ENCODE data around the gene CSRP3.

Gene CSRP3

GRCh38 chr11:19218786-19219460 is 17.1 kb upstream of the CSRP3 start:
- no peak overlapping the region for H3K4me3 ChIP-seq (ENCODE audit: low read depth, low read length)
- DNase-seq (ENCODE audit: low read depth), result no peak
- no peak for TF ChIP-seq CTCF (IDR thresholded peaks at IDR 0.05; ENCODE audit: low read depth, low read length)

DNA sequence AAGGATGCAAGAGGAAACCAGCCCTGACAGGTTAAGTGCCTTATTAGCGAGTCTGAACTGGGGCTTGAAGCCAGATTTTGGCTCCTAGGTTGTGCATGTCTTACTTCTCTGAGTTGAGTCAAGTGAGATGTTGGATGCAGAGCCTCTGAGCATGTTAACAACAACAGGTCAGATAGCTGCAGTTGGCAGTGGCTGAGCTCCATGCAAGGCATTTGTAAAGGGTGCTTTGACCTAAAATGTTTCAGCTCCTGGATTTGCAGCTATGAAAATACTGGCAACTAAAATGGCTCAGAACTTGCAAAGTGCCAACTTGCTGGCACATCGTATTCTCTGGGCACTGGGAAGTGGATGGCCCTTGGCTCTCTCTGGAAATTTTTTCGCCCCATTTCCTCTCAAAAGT is 16.4 kb upstream of the CSRP3 start:
- no peak overlapping the region for H3K4me3 ChIP-seq (ENCODE audit: low read depth, low read length)
- DNase-seq (ENCODE audit: low read depth), result no peak
- TF ChIP-seq MAX (IDR thresholded peaks at IDR 0.05; ENCODE audit: low read depth, low read length) (no peak), MYC (IDR thresholded peaks at IDR 0.05; ENCODE audit: low read depth, low read length) (no peak), CTCF (IDR thresholded peaks at IDR 0.05; ENCODE audit: low read depth, low read length) (no peak), POLR2A (IDR thresholded peaks at IDR 0.05; ENCODE audit: extremely low read depth, insufficient read length) (no peak)

- no peak for DNase-seq (ENCODE audit: low read depth)
- H3K4me3 ChIP-seq (ENCODE audit: low read depth, low read length), result no peak overlapping the region
- TF ChIP-seq MYC (IDR thresholded peaks at IDR 0.05; ENCODE audit: low read depth, low read length) (no peak), POLR2A (IDR thresholded peaks at IDR 0.05; ENCODE audit: extremely low read depth, insufficient read length) (no peak), MAX (IDR thresholded peaks at IDR 0.05; ENCODE audit: low read depth, low read length) (no peak), CTCF (IDR thresholded peaks at IDR 0.05; ENCODE audit: low read depth, low read length) (no peak)
Observed at GRCh38 chr11:19216709-19217374, 15.1 kb upstream of the CSRP3 start.

GRCh38 chr11:19216021-19216420 is 14.2 kb upstream of the CSRP3 start:
- TF ChIP-seq CTCF (IDR thresholded peaks at IDR 0.05; ENCODE audit: low read depth, low read length) (no peak), POLR2A (IDR thresholded peaks at IDR 0.05; ENCODE audit: extremely low read depth, insufficient read length) (no peak), MYC (IDR thresholded peaks at IDR 0.05; ENCODE audit: low read depth, low read length) (no peak), MAX (IDR thresholded peaks at IDR 0.05; ENCODE audit: low read depth, low read length) (no peak)
- no peak for DNase-seq (ENCODE audit: low read depth)
- no peak overlapping the region for H3K4me3 ChIP-seq (ENCODE audit: low read depth, low read length)

DNA sequence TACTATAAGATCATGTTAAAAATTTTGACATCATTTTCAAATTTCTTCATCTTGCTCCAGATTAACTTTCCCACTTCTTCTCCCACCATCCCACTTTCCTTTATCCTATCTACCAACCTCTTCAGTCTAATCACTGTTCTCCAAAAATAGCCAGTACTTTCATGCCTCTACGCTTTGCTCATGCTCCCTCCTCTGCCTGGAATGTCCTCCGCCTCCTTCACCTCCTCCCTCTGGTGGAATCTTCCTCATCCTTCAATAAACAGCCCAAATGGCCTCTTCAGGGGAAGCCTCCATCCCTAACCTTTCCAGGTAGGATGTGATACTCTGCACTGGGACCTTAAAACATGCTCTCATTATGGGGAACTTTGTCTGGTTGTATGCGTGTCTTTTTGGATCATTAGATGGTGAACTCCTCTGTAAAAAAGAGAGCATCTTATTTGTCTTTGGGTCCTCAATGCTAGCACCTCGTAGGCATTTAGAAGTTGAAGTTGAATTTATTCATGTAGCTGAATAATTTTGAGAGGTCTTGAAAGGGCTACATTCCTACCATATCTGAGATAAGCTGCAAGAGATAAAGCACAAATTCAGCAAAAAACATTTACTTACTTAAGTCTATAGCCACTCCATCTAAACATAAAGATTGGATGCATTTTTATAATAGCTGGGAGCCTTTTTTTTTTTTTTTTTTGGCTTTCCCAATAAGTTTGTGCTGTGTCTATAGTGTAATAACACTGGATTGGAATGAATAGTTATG is 8.0 kb upstream of the CSRP3 start:
- H3K4me3 ChIP-seq (ENCODE audit: low read depth, low read length), result no peak overlapping the region
- TF ChIP-seq POLR2A (IDR thresholded peaks at IDR 0.05; ENCODE audit: extremely low read depth, insufficient read length) (no peak), CTCF (IDR thresholded peaks at IDR 0.05; ENCODE audit: low read depth, low read length) (no peak), MYC (IDR thresholded peaks at IDR 0.05; ENCODE audit: low read depth, low read length) (no peak), MAX (IDR thresholded peaks at IDR 0.05; ENCODE audit: low read depth, low read length) (no peak)
- no peak for DNase-seq (ENCODE audit: low read depth)
